Duodenal mucosa (tissue), 2 donors: ENCODE results near the gene NCOA6.
"Not testable (repeated sequence)": the region's sequence is repeated elsewhere in the genome, so short reads cannot be mapped to it uniquely, and the experiment has no call there.

Experiments
- H3K27ac ChIP-seq: one replicate; pipeline ENCODE4 v1.7.0; 2013; ENCODE audit warnings: low read depth, low read length
- H3K27me3 ChIP-seq, 2 donors: one replicate each; pipeline ENCODE4 v1.7.0; 2013; ENCODE audit warnings: low read length in 2 of 2, control low read depth in 1 of 2; ENCODE audit not compliant: insufficient read depth in 2 of 2, control insufficient read depth in 1 of 2
- H3K36me3 ChIP-seq, 2 donors: one replicate each; pipeline ENCODE4 v1.7.0; 2013; ENCODE audit warnings: low read length in 2 of 2, control low read depth in 1 of 2; ENCODE audit not compliant: insufficient read depth in 2 of 2, control insufficient read depth in 1 of 2
- H3K4me1 ChIP-seq, 2 donors: one replicate each; pipeline ENCODE4 v1.7.0; 2013; ENCODE audit warnings: low read length in 2 of 2, control low read depth in 1 of 2; ENCODE audit not compliant: insufficient read depth in 2 of 2, control insufficient read depth in 1 of 2
- H3K4me3 ChIP-seq, 2 donors: one replicate each; pipeline ENCODE4 v1.7.0; 2013; ENCODE audit warnings: low read length in 2 of 2, low read depth in 1 of 2
- H3K9ac ChIP-seq, 2 donors: one replicate each; pipeline ENCODE4 v1.7.0; 2013; ENCODE audit warnings: low read length in 2 of 2, low read depth in 1 of 2
- H3K9me3 ChIP-seq, 2 donors: one replicate each; pipeline ENCODE4 v1.7.0; 2013; ENCODE audit warnings: low read length in 2 of 2, control low read depth in 1 of 2; ENCODE audit not compliant: control insufficient read depth in 1 of 2

Gene NCOA6

DNA sequence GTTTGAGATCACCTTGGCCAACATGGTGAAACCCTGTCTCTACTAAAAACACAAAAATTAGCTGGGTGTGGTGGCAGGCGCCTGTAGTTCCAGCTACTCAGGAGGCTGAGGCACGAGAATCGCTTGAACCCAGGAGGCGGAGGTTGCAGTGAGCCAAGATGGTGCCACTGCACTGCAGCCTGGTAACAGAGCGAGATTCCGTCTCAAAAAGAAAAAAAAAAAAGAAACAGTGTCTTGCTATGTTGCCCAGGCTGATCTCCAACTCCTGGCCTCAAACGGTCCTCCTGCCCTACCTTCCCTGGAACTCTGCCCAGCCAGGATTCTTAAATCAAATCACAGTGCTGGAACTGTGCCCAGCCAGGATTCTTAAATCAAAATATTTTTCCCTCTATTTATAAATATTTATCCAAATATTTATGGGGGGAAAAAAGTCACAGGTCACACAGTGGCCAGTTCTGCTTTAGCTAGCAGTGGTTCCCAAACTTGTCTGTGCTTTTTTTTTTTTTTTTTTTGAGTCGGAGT lies 17.4 kb downstream of the NCOA6 start:
- not testable (repeated sequence) for H3K9ac ChIP-seq, H3K27ac ChIP-seq, H3K4me3 ChIP-seq, H3K27me3 ChIP-seq, H3K9me3 ChIP-seq, H3K36me3 ChIP-seq
- H3K4me1 ChIP-seq, result peaks cover 8 to 17% of the 10 kb centered on the region in 2 donors

DNA sequence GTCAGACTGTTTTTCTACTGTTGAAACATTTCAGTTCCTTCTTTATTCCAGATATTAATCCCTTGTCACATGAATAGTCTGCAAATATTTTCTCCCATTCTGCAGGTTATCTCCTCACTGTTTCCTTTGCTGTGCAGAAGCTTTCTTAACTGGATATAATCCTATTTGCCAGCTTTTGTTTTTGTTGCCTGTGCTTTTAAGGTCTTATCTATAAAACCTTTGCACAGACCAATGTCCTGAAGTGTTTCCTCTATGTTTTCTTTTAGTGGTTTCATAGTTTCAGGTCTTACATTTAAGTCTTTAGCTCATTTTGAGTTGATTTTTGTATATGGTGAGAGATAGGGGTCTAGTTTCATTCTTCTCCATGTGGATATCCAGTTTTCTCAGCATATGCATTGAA lies 19.2 kb downstream of the NCOA6 start:
- peaks cover 0 to 2% of the 10 kb centered on the region in 2 donors for H3K36me3 ChIP-seq
- no peaks in the 10 kb centered on the region for H3K27me3 ChIP-seq
- no peak overlapping the region for H3K4me3 ChIP-seq
- no peaks in the 10 kb centered on the region for H3K9me3 ChIP-seq
- H3K4me1 ChIP-seq, result peaks cover 8 to 17% of the 10 kb centered on the region in 2 donors
- no peak overlapping the region for H3K9ac ChIP-seq
- H3K27ac ChIP-seq, result no peak overlapping the region

DNA sequence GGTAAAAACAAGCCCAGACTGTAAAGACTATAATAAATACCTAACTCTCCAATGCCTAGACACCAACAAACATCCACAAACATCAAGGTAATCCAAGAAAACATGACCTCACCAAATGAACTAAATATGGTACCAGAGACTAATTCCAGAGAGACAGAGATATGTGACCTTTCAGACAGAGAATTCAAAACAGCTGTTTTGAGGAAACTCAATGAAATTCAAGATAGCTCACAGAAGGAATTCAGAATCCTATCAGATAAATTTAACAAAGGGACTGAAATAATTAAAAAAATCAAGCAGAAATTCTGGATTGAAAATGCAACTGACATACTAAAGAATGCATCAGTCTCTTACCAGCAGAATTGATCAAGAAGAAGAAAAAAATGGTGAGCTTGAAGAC lies 26.6 kb downstream of the NCOA6 start:
- Histone ChIP-seq H3K9me3 (no peaks in the 10 kb centered on the region), H3K27ac (no peak overlapping the region), H3K36me3 (peaks cover 0 to 2% of the 10 kb centered on the region in 2 donors), H3K4me1 (no peaks in the 10 kb centered on the region), H3K4me3 (no peak overlapping the region), H3K27me3 (no peaks in the 10 kb centered on the region), H3K9ac (no peak overlapping the region)

DNA sequence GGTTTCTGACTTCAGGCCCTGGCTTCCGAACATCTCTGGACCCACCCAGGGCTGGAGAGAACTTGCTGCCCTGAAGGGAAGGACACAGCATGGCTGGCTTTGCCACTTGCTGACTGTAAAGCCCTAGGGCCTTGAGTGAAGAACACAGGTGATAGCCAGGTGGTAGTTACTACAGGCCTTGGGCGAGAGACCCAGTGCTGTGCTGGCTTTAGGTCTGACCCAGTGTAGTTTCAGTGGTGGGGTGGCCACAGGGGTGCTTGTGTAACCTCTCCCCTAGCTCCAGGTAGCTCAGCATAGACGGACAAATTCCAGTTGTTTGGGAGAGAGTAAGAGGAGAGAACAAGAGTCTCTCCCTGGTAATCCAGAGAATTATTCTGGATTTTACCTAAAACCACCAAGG lies 27.1 kb downstream of the NCOA6 start:
- Histone ChIP-seq H3K4me1 (no peaks in the 10 kb centered on the region), H3K9me3 (no peaks in the 10 kb centered on the region), H3K9ac (no peak overlapping the region), H3K36me3 (peaks cover 0 to 2% of the 10 kb centered on the region in 2 donors), H3K27me3 (no peaks in the 10 kb centered on the region), H3K27ac (no peak overlapping the region), H3K4me3 (no peak overlapping the region)

DNA sequence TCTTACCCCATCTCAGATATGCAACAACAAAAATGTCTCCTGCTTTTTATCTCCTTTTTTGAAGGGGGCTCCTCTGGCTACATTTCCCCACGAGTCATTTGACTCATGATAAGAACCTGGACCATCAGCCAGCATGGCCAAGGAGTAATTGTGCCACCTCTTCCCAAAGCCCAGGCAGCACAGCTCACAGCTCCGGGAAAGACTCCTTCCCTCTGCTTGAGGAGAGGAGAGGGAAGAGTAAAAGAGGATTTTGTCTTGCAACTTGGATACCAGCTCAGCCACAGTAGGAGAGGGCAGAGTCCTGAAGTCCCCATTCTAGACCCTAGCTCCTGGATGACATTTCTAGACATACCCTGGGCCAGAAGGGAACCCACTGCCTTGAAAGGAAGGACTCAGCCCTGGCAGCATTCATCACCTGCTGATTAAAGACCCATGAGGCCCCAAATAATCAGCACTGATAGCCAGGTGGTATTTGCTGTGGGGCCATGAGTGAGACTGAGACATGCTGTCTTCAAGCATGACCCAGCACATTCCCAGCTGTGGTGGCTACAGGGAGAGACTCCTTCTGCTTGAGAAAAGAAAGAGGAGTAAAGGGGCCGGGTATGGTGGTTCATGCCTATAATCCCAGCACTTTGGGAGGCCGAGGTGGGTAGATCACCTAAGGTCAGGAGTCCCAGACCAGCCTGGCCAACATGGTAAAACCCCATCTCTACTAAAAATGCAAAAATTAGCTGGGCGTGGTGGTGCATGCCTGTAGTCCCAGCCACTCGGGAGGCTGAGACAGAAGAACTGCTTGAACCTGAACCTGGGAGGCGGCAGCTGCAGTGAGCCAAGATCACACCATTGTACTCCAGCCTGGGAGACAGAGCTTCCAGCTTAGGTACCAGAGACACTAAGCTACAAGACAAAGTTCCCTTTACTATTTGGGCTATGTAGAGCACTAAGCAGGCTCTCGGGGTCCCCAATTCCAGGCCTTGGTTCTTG lies 28.1 kb downstream of the NCOA6 start:
- no peaks in the 10 kb centered on the region for H3K4me1 ChIP-seq
- H3K27ac ChIP-seq, result no peak overlapping the region
- no peak overlapping the region for H3K9ac ChIP-seq
- H3K4me3 ChIP-seq, result no peak overlapping the region
- H3K9me3 ChIP-seq, result no peaks in the 10 kb centered on the region
- no peaks in the 10 kb centered on the region for H3K36me3 ChIP-seq
- no peaks in the 10 kb centered on the region for H3K27me3 ChIP-seq

DNA sequence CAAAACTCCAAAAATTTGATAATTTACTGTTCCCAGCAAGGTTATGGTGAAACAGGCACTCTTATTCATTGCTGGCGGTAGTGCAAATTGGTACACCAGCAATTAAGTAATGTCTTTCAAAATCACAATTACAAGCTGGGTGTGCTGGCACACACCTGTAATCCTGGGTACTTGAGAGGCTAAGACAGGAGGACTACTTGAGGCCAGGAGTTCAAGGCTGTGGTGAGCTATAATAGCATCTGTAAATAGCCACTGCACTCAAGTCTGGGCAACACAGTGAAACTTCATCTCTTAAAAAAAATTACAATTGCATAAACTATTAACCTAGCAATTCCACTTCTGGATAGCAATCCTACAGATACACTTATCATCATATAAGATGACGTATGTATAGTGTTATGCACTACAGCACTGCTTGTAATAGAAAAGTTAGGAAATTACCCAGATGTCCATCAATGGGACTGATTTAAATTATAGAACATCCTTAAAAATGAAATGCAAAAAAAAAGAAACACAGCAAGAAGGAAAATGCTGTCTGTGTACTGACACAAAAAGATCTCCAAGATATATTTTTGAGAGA lies 31.4 kb downstream of the NCOA6 start:
- H3K36me3 ChIP-seq, result peaks cover 0 to 14% of the 10 kb centered on the region in 2 donors
- no peaks in the 10 kb centered on the region for H3K9me3 ChIP-seq
- H3K27me3 ChIP-seq, result no peaks in the 10 kb centered on the region
- H3K27ac ChIP-seq, result no peak overlapping the region
- no peak overlapping the region for H3K9ac ChIP-seq
- H3K4me1 ChIP-seq, result peaks cover 0 to 6% of the 10 kb centered on the region in 2 donors
- no peak overlapping the region for H3K4me3 ChIP-seq

DNA sequence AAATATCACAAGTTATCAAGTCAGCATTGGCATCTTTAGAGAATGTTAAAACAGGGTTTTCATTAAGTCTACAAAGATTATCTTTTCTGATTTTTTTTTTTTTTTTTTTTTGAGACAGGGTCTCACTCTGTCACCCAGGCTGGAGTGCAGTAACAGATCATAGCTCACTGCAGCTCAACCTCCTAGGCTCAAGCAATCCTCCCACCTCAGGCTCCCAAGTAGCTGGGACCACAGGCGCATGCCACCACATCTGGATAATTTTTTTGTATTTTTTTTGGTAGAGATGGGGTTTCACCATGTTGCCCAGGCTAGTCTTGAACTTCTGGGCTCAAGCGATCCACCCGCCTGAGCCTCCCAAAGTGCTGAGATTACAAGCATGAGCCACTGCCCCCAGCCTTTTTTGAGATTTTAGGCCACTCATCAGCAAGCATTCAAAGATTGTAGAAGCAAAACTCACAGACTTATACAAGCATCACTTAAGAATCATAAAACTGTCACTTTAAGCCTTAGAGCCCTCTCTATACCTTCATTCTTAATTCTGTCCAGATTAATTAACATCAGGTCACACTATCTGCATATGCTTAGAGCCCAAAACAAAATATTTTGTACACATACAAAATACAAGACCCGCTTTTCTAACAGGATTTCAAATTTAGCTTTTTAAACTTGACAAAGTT lies 32.6 kb downstream of the NCOA6 start:
- Histone ChIP-seq H3K27ac (no peak overlapping the region), H3K36me3 (peaks cover 0 to 20% of the 10 kb centered on the region in 2 donors), H3K9ac (no peak overlapping the region), H3K9me3 (no peaks in the 10 kb centered on the region), H3K27me3 (no peaks in the 10 kb centered on the region), H3K4me1 (peaks cover 0 to 6% of the 10 kb centered on the region in 2 donors), H3K4me3 (no peak overlapping the region)

DNA sequence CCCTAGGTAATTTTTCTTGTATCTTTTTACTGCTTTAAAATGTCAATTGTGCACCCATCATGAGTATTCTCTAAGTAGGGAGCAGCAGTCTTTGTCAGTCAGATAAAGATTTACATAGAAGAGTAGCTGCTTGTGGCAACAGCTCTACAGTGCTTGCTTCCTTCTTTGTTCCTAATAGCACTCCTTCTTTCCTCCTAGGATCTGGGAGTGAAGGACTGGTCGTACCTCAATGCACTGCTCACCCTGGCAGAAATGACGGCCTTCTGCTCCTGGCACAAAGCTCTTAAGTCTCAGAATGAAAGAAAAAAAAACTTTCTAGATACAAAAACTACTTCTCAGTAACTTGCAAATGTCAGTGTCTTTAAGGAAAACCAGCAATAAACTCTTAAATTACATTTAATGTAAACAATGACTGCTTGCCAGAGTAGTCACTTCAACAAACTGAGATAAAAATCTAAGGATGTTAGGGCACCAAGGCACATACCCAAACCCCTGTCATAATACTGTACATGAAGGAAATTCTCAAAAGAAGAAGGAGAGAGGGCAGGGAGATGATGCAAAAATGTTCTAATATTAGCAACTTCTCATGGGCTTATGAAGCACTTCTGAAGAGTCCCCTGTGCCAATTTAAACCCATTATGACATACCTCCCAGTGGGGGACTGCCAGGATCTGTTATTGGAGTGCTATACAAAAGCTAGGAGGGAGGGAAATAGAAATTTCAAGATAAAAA lies 34.0 kb downstream of the NCOA6 start:
- H3K4me1 ChIP-seq, result peaks cover 0 to 6% of the 10 kb centered on the region in 2 donors
- peaks cover 0 to 20% of the 10 kb centered on the region in 2 donors for H3K36me3 ChIP-seq
- no peaks in the 10 kb centered on the region for H3K9me3 ChIP-seq
- H3K9ac ChIP-seq, result no peak overlapping the region
- H3K4me3 ChIP-seq, result no peak overlapping the region
- H3K27me3 ChIP-seq, result no peaks in the 10 kb centered on the region
- no peak overlapping the region for H3K27ac ChIP-seq

DNA sequence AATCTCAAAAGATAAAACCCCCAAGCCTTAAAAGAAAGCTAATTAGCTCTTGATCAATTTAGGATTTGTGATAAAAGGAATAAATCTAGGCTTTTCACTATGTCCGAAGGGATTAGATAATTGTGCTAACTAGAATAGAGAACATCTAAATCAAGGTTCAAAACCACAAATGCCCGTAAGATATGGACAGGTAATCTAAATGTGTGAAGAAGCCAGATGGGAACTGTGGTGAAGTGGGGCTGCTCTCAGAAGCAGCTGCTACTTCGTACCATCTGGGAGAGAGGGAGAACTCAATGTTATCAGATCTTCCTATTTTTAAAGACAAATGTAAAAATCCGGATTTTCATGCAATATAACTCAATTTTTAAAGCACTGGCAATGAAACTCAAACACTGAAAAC lies 44.2 kb downstream of the NCOA6 start:
- Histone ChIP-seq H3K36me3 (peaks cover 11 to 22% of the 10 kb centered on the region in 2 donors), H3K9ac (no peak overlapping the region), H3K9me3 (no peaks in the 10 kb centered on the region), H3K27me3 (no peaks in the 10 kb centered on the region), H3K4me3 (no peak overlapping the region), H3K4me1 (no peaks in the 10 kb centered on the region), H3K27ac (no peak overlapping the region)
